ENCODE measurements around the gene TCERG1. TPM values are rescaled to one million over a fixed set of nuclear protein-coding genes. Genes with fewer than 3 reads are reported as not detected.

TCERG1 gene
- total and polyA plus RNA-seq, 7 donors: 18.4 to 44.3 (median 30.5) TPM

DNA sequence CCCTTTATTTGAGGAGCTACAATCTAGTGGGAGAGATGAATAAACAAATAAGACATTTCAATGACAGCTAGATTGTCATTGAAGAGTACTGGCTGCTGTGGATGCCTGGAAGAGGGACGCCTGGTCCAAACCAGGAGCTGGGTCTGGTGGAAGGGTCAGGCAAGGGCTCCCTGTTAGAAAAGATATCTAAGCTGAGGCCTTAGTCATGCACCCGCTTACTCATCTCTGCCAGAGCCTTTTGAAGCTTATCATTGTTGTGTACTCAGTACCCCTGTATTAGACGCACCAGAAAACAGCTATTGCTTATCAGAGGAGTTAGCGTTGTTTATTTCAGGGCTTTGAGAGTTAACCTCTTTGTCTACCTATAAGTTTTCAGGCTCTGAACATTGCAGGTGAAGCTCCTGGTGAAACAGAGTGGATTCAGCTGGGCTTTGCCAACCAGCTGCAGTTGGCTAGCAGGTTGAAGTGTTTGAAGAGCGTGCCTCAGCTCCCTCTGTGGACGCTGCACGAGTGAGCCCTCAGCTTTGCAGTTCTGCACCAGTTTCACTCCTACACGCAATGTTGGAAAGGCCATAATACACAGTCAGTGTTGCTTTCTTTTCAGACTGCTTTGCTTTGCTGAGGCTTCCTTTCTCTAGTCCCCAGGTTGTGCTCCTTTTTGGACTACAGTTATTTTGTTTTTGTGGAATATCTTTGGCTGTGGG lies 74.4 kb downstream of the TCERG1 start:
- no peak overlapping the region for H3K4me3 ChIP-seq
- H3K27ac ChIP-seq: no peak overlapping the region
- no peaks in the 10 kb centered on the region for H3K4me1 ChIP-seq
- TF ChIP-seq, protein P1, sequence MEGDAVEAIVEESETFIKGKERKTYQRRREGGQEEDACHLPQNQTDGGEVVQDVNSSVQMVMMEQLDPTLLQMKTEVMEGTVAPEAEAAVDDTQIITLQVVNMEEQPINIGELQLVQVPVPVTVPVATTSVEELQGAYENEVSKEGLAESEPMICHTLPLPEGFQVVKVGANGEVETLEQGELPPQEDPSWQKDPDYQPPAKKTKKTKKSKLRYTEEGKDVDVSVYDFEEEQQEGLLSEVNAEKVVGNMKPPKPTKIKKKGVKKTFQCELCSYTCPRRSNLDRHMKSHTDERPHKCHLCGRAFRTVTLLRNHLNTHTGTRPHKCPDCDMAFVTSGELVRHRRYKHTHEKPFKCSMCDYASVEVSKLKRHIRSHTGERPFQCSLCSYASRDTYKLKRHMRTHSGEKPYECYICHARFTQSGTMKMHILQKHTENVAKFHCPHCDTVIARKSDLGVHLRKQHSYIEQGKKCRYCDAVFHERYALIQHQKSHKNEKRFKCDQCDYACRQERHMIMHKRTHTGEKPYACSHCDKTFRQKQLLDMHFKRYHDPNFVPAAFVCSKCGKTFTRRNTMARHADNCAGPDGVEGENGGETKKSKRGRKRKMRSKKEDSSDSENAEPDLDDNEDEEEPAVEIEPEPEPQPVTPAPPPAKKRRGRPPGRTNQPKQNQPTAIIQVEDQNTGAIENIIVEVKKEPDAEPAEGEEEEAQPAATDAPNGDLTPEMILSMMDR (IDR thresholded peaks at IDR 0.05): no peak
- DNase-seq (no peak), ATAC-seq (no peak)
- H3K27me3 ChIP-seq (ENCODE audit: insufficient read depth in 3 of 3, low read length in 2 of 3): no peaks in the 10 kb centered on the region
- WGBS, 3 donors: 68 to 72% (median 69%) methylated on average over 8 of the region's 8 CpGs
- intact Hi-C loops (cut with DNase I): no loop called here
- H3K9me3 ChIP-seq: no peaks in the 10 kb centered on the region
- no peaks in the 10 kb centered on the region for H3K36me3 ChIP-seq (ENCODE audit: insufficient read depth in 1 of 2, low read depth in 1 of 2)

DNA sequence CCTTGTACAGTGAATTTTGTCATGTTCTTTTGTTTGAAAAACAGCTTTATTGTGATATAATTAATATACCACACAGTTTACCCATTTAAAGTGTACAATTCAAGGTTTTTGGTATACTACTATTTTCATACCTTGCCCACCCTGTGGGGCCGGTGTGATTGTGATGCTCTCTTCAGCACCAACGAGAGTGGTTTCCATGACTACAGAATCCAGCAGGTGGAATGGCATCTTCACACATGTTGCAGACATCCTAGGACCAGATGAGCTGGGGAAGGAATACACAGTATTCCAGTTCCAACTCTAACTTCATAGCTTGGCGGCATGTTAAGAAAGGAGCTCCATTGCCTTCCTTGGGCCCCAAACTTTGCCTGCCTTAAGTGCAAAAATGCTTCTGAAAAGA lies 76.6 kb downstream of the TCERG1 start:
- Histone ChIP-seq H3K27ac (no peak overlapping the region), H3K27me3 (ENCODE audit: insufficient read depth in 3 of 3, low read length in 2 of 3) (no peaks in the 10 kb centered on the region), H3K9me3 (no peaks in the 10 kb centered on the region), H3K4me3 (no peak overlapping the region), H3K4me1 (no peaks in the 10 kb centered on the region), H3K36me3 (ENCODE audit: insufficient read depth in 1 of 2, low read depth in 1 of 2) (no peaks in the 10 kb centered on the region)
- no peak for ATAC-seq
- intact Hi-C loops (cut with DNase I): no loop called here
- TF ChIP-seq, protein P1 (IDR thresholded peaks at IDR 0.05): no peak
- no peak for DNase-seq
- WGBS, 3 donors: 68 to 73% (median 70%) methylated on average over 3 of the region's 3 CpGs

GRCh38 chr5:146527785-146528184 lies 80.7 kb downstream of the TCERG1 start:
- TF ChIP-seq, protein P1 (IDR thresholded peaks at IDR 0.05): no peak
- Histone ChIP-seq H3K9me3 (no peaks in the 10 kb centered on the region), H3K27ac (no peak overlapping the region), H3K36me3 (ENCODE audit: insufficient read depth in 1 of 2, low read depth in 1 of 2) (no peaks in the 10 kb centered on the region), H3K4me1 (no peaks in the 10 kb centered on the region), H3K4me3 (no peak overlapping the region), H3K27me3 (ENCODE audit: insufficient read depth in 3 of 3, low read length in 2 of 3) (no peaks in the 10 kb centered on the region)
- WGBS, 3 donors: 72 to 85% (median 80%) methylated on average over 3 of the region's 3 CpGs
- intact Hi-C loops (cut with DNase I): no loop called here
- ATAC-seq (no peak), DNase-seq (no peak)

DNA sequence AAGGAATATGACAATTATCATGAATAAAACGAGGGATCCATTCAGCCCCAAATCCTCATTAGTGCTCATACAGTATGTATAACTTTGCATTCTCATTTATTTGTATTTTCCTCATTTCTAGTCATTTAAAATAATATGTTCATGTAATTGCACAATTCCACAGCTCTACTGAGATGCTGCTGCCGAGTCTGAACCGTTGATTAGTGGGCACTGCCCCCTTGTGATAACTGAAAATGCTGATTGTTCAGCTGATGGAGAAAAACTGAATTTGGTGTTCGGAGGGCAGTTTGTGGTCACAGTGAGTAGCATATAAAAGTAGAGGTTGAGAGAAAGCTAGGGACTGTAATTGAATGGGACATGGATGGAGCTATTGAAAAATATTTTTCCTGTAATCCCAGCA lies 81.1 kb downstream of the TCERG1 start:
- Histone ChIP-seq H3K4me1 (no peaks in the 10 kb centered on the region), H3K9me3 (no peaks in the 10 kb centered on the region), H3K27me3 (ENCODE audit: insufficient read depth in 3 of 3, low read length in 2 of 3) (no peaks in the 10 kb centered on the region), H3K4me3 (no peak overlapping the region), H3K27ac (no peak overlapping the region), H3K36me3 (ENCODE audit: insufficient read depth in 1 of 2, low read depth in 1 of 2) (no peaks in the 10 kb centered on the region)
- TF ChIP-seq, protein P1 (IDR thresholded peaks at IDR 0.05): no peak
- DNase-seq: no peak
- 53 to 62% (median 55%) methylated on average over 4 of the region's 4 CpGs for WGBS, 3 donors
- intact Hi-C loops (cut with DNase I): no loop called here
- ATAC-seq: no peak

DNA sequence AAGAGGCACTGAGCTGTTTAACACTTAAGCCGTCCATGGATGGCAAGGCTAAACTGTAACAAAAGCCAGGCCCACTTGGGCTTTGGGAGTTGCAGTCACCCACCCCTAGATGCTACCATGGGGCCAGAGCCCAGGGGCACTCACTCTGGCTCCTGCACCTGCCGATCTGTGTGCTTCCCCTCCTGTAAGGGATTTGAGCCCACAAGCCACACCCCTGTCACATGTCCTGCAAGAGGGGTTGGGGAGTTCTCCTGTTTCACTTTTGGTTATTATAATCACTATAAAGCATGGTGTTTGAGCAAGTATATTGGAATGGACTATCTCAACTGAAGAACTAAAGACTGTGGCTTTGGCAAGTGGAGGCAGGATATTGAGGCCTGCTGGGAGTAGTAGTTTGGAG lies 82.9 kb downstream of the TCERG1 start:
- ATAC-seq: no peak
- intact Hi-C loops (cut with DNase I): loop anchor here (5.0 kb wide), 2 partner anchors 657 to 662 kb away; no protein-coding TSS in a partner anchor
- H3K36me3 ChIP-seq (ENCODE audit: insufficient read depth in 1 of 2, low read depth in 1 of 2): no peaks in the 10 kb centered on the region
- H3K9me3 ChIP-seq: no peaks in the 10 kb centered on the region
- H3K27ac ChIP-seq: no peak overlapping the region
- TF ChIP-seq, protein P1 (IDR thresholded peaks at IDR 0.05): no peak
- 49 to 58% (median 56%) methylated on average over 2 of the region's 2 CpGs for WGBS, 3 donors
- H3K4me3 ChIP-seq: no peak overlapping the region
- DNase-seq: no peak
- H3K4me1 ChIP-seq: no peaks in the 10 kb centered on the region
- no peaks in the 10 kb centered on the region for H3K27me3 ChIP-seq (ENCODE audit: insufficient read depth in 3 of 3, low read length in 2 of 3)
